H1 (cell line): Measurements from ENCODE around the gene PER2. TPM values are rescaled to one million over a fixed set of nuclear protein-coding genes. Genes with fewer than 3 reads are reported as not detected.

ENCODE experiments used
- CTCF ChIA-PET: fragments of 300-600 bp; sonication (Branson Sonifier 250); formaldehyde crosslinking; loops from one replicate; lab custom pipeline; 2021; ENCODE audit not compliant: partially characterized antibody; lab: Charles Lee
- POLR2A ChIA-PET: fragments of 300-600 bp; sonication (Branson Sonifier 250); formaldehyde crosslinking; loops from one replicate; lab custom pipeline; 2021; ENCODE audit warnings: inconsistent platforms; ENCODE audit not compliant: partially characterized antibody; lab: Charles Lee
- DNase-seq, 2 experiments: peaks; one replicate each; pipeline versions ENCODE4 v3.0.0 to v3.0.0-alpha.2; 2010 to 2022; ENCODE audit warnings: low spot score in 2 of 2, low read depth in 1 of 2, mixed read lengths in 1 of 2
- FAIRE-seq: peaks from 2 replicates; lab custom pipeline; 2011; peaks lifted over from hg19 to GRCh38; lab: Jason Lieb, UNC
- H2AFZ ChIP-seq: 2 replicates; pipeline ENCODE4 v1.8.1; 2012; ENCODE audit warnings: low read length, inconsistent platforms
- H2AK5ac ChIP-seq: 2 replicates; pipeline ENCODE4 v1.6.1; 2013; ENCODE audit warnings: low read depth, low read length
- H2BK120ac ChIP-seq: replicated peaks from 2 replicates; pipeline ENCODE3; 2013; ENCODE audit warnings: low read depth, low read length, inconsistent platforms
- H2BK12ac ChIP-seq: 2 replicates; pipeline ENCODE4 v1.6.1; 2013; ENCODE audit warnings: low read depth, low read length
- H2BK15ac ChIP-seq: 2 replicates; pipeline ENCODE4 v1.6.1; 2013; ENCODE audit warnings: low read length
- H2BK20ac ChIP-seq: 2 replicates; pipeline ENCODE4 v1.6.1; 2013; ENCODE audit warnings: low read length
- H2BK5ac ChIP-seq: 2 replicates; pipeline ENCODE4 v1.6.1; 2013; ENCODE audit warnings: low read depth, low read length
- H3K14ac ChIP-seq: 2 replicates; pipeline ENCODE4 v1.6.1; 2013; ENCODE audit warnings: inconsistent platforms; ENCODE audit not compliant: insufficient read length
- H3K18ac ChIP-seq: 2 replicates; pipeline ENCODE4 v1.6.1; 2013; ENCODE audit warnings: low read length; ENCODE audit errors: extremely low read depth
- H3K23ac ChIP-seq: 2 replicates; pipeline ENCODE4 v1.6.1; 2013; ENCODE audit warnings: inconsistent platforms; ENCODE audit not compliant: insufficient read length
- H3K23me2 ChIP-seq: 2 replicates; pipeline ENCODE4 v1.6.1; 2013; ENCODE audit warnings: low read depth, low read length
- H3K27ac ChIP-seq: 2 replicates; pipeline ENCODE4 v1.6.1; 2011; ENCODE audit warnings: low read depth, low read length, inconsistent platforms
- H3K27me3 ChIP-seq, 4 experiments: replicated peaks in 1 of 4; 1 replicate in 1 of 4; 2 replicates in 3 of 4; pipeline versions ENCODE4 v1.6.1 to v1.8.1; 2011 to 2013; ENCODE audit warnings: low read length in 3 of 4, mild to moderate bottlenecking in 3 of 4, inconsistent platforms in 2 of 4, mixed read lengths in 2 of 4, moderate library complexity in 1 of 4; ENCODE audit not compliant: control insufficient read depth in 3 of 4, insufficient read depth in 3 of 4; ENCODE audit errors: extremely low read depth in 1 of 4
- H3K36me3 ChIP-seq, 4 experiments: 2 replicates each; pipeline versions ENCODE4 v1.6.1 to v1.8.1; 2011 to 2013; ENCODE audit warnings: mild to moderate bottlenecking in 4 of 4, low read length in 3 of 4, moderate library complexity in 2 of 4, control low read depth in 1 of 4, inconsistent platforms in 1 of 4; ENCODE audit not compliant: insufficient read depth in 4 of 4, control insufficient read depth in 2 of 4
- H3K4ac ChIP-seq: replicated peaks from 2 replicates; pipeline ENCODE3; 2013; ENCODE audit warnings: low read length, low read depth, mixed read lengths, inconsistent platforms; ENCODE audit not compliant: insufficient read length
- H3K4me1 ChIP-seq, 4 experiments: replicated peaks in 1 of 4; 1 replicate in 1 of 4; 2 replicates in 3 of 4; pipeline versions ENCODE4 v1.6.1 to v1.8.1; 2011 to 2013; ENCODE audit warnings: low read length in 3 of 4, inconsistent platforms in 2 of 4, mixed read lengths in 1 of 4; ENCODE audit not compliant: insufficient read depth in 4 of 4, control insufficient read depth in 3 of 4
- H3K4me2 ChIP-seq, 2 experiments: 2 replicates each; pipeline versions ENCODE4 v1.6.1 to v1.8.1; 2011 to 2013; ENCODE audit warnings: low read depth in 2 of 2, low read length in 2 of 2, control low read depth in 1 of 2, inconsistent platforms in 1 of 2, mild to moderate bottlenecking in 1 of 2; ENCODE audit not compliant: insufficient read depth in 1 of 2
- H3K4me3 ChIP-seq, 4 experiments: fragments of 200-600, 300-600 bp in 1 of 4; sonication (generic), shearing (Covaris generic), sonication (Bioruptor Twin) in 1 of 4; 2 replicates each; pipeline versions ENCODE4 v1.5.1 to v1.8.1; 2011 to 2016; ENCODE audit warnings: low read length in 4 of 4, low read depth in 3 of 4, control low read depth in 2 of 4, inconsistent platforms in 2 of 4, mild to moderate bottlenecking in 2 of 4, mixed read lengths in 1 of 4, moderate library complexity in 1 of 4; ENCODE audit not compliant: insufficient read depth in 2 of 4; ENCODE audit errors: extremely low read depth in 1 of 4
- H3K56ac ChIP-seq: replicated peaks from 2 replicates; pipeline ENCODE3; 2013; ENCODE audit warnings: low read depth, mild to moderate bottlenecking, mixed read lengths, low read length, inconsistent platforms; ENCODE audit not compliant: insufficient read length
- H3K79me1 ChIP-seq: 2 replicates; pipeline ENCODE4 v1.6.1; 2013; ENCODE audit warnings: low read depth, low read length, control low read depth
- H3K79me2 ChIP-seq, 2 experiments: 2 replicates each; pipeline versions ENCODE4 v1.6.1 to v1.8.1; 2012 to 2013; ENCODE audit warnings: low read length in 2 of 2, mild to moderate bottlenecking in 2 of 2, inconsistent platforms in 1 of 2; ENCODE audit not compliant: insufficient read depth in 2 of 2, control insufficient read depth in 1 of 2
- H3K9ac ChIP-seq, 4 experiments: replicated peaks in 1 of 4; 1 replicate in 1 of 4; 2 replicates in 3 of 4; pipeline versions ENCODE4 v1.6.1 to v1.8.1; 2011 to 2013; ENCODE audit warnings: low read depth in 3 of 4, low read length in 3 of 4, control low read depth in 2 of 4, mild to moderate bottlenecking in 2 of 4, moderate library complexity in 2 of 4, inconsistent platforms in 1 of 4; ENCODE audit errors: extremely low read depth in 1 of 4
- H3K9me3 ChIP-seq, 2 experiments: 2 replicates each; pipeline versions ENCODE4 v1.6.1 to v1.8.1; 2012 to 2013; ENCODE audit warnings: mild to moderate bottlenecking in 2 of 2, moderate library complexity in 2 of 2, control low read depth in 1 of 2, inconsistent platforms in 1 of 2, low read depth in 1 of 2, low read length in 1 of 2, mixed read lengths in 1 of 2; ENCODE audit not compliant: insufficient read depth in 2 of 2
- H4K20me1 ChIP-seq, 2 experiments: replicated peaks in 1 of 2; 2 replicates each; pipeline versions ENCODE3 to v1.8.1; 2011 to 2013; ENCODE audit warnings: inconsistent platforms in 2 of 2, low read length in 2 of 2, mild to moderate bottlenecking in 1 of 2; ENCODE audit not compliant: insufficient read depth in 2 of 2, control insufficient read depth in 1 of 2
- H4K5ac ChIP-seq: 2 replicates; pipeline ENCODE4 v1.6.1; 2013; ENCODE audit warnings: low read length, low read depth, mixed read lengths, inconsistent platforms; ENCODE audit not compliant: insufficient read length
- H4K8ac ChIP-seq: 2 replicates; pipeline ENCODE4 v1.8.0; 2013; ENCODE audit warnings: mild to moderate bottlenecking, moderate library complexity, low read length, inconsistent platforms; ENCODE audit not compliant: insufficient read depth; ENCODE audit errors: extremely low read depth
- H4K91ac ChIP-seq: replicated peaks from 2 replicates; pipeline ENCODE3; 2013; ENCODE audit warnings: low read length, mixed read lengths, inconsistent platforms; ENCODE audit not compliant: insufficient read length
- ATF3 ChIP-seq: IDR thresholded peaks from 2 replicates; pipeline ENCODE4 v1.6.1; 2011; ENCODE audit warnings: low read depth, mild to moderate bottlenecking, low read length; ENCODE audit not compliant: insufficient read depth
- CBX5 ChIP-seq: fragments of 300-800, 300-1000 bp; sonication (generic); IDR thresholded peaks from 2 replicates; pipeline ENCODE4 v1.7.1; 2016; ENCODE audit warnings: antibody characterized with exemption, low read length, low read depth
- EP300 ChIP-seq, 2 experiments: IDR thresholded peaks; 1 replicate in 1 of 2; 2 replicates in 1 of 2; pipeline ENCODE4 v1.6.1; 2011 to 2012; ENCODE audit warnings: low read depth in 2 of 2, low read length in 2 of 2, mild to moderate bottlenecking in 2 of 2, borderline replicate concordance in 1 of 2, inconsistent platforms in 1 of 2, moderate library complexity in 1 of 2
- FOSL1 ChIP-seq: IDR thresholded peaks from 2 replicates; pipeline ENCODE4 v1.6.1; 2011; ENCODE audit warnings: mild to moderate bottlenecking, low read depth, low read length, moderate library complexity; ENCODE audit not compliant: insufficient read depth
- MAFK ChIP-seq: IDR thresholded peaks from 2 replicates; pipeline ENCODE4 v1.6.1; 2012; ENCODE audit warnings: low read depth, mild to moderate bottlenecking, improper control_type of control experiment, low read length
- PHF8 ChIP-seq: fragments of 200-600 bp; sonication (generic); conservative IDR thresholded peaks from 2 replicates; pipeline ENCODE4 v1.7.1; 2012; ENCODE audit warnings: low read depth, mild to moderate bottlenecking, inconsistent platforms, low read length, moderate library complexity
- POLR2A ChIP-seq, 2 experiments: IDR thresholded peaks; 1 replicate in 1 of 2; 2 replicates in 1 of 2; pipeline ENCODE4 v1.6.1; 2011; ENCODE audit warnings: low read depth in 2 of 2, low read length in 2 of 2, mild to moderate bottlenecking in 2 of 2; ENCODE audit errors: control extremely low read depth in 1 of 2
- POU5F1 ChIP-seq: IDR thresholded peaks from 2 replicates; pipeline ENCODE4 v1.6.1; 2011; ENCODE audit warnings: low read depth, mild to moderate bottlenecking, low read length, moderate library complexity
- RBBP5 ChIP-seq: IDR thresholded peaks from 2 replicates; pipeline ENCODE4 v1.7.1; 2012; ENCODE audit warnings: low read depth, mild to moderate bottlenecking, inconsistent platforms, low read length, moderate library complexity, borderline replicate concordance
- RFX5 ChIP-seq: IDR thresholded peaks from 2 replicates; pipeline ENCODE4 v1.6.1; 2011; ENCODE audit warnings: low read depth, low read length, improper control_type of control experiment, borderline replicate concordance
- SRF ChIP-seq: IDR thresholded peaks from 2 replicates; pipeline ENCODE4 v1.6.1; 2011; ENCODE audit warnings: mild to moderate bottlenecking, low read depth, low read length, moderate library complexity
- TCF12 ChIP-seq: IDR thresholded peaks from 2 replicates; pipeline ENCODE4 v1.6.1; 2011; ENCODE audit warnings: low read depth, mild to moderate bottlenecking, low read length
- WGBS, 2 experiments: shearing (Covaris generic) in 1 of 2; methylation state at CpG; one replicate each; pipeline versions ENCODE4 v1.1.6 to v1.1.7; 2013 to 2015; ENCODE audit warnings: low lambda C conversion rate in 2 of 2, mixed read lengths in 2 of 2, inconsistent platforms in 1 of 2, low coverage in 1 of 2, missing lambda C conversion rate in 1 of 2; ENCODE audit not compliant: insufficient replicate concordance in 2 of 2, insufficient coverage in 1 of 2, insufficient read length in 1 of 2; ENCODE audit errors: extremely low coverage in 1 of 2, missing lambda C conversion rate in 1 of 2; 5-methylcytosine and 5-hydroxymethylcytosine counted together
- polyA plus RNA-seq, 7 experiments: library from polyadenylated mRNA; depleted of rRNA in 3 of 7; stranded (reverse) in 5 of 7; unstranded in 2 of 7; fragments of >200 nt in 5 of 7; fragments of 200-250 nt in 2 of 7; gene quantifications; 1 replicate in 5 of 7; 2 replicates in 1 of 7; 4 replicates in 1 of 7; pipeline versions ENCODE4 v1.2.1 to v1.2.3, GENCODE V29; 2011 to 2013; ENCODE audit warnings: missing spikeins in 2 of 7, mixed read lengths in 2 of 7
- total RNA-seq: library from RNA; stranded (reverse); fragmentation: NEBNext Ultra II Directional; extraction: Animal tissue kit (Norgen Biotek cat#: 25700); gene quantifications from 2 replicates; pipeline ENCODE4 v1.2.1, GENCODE V29; 2021

The PER2 gene
- total and polyA plus RNA-seq, 2 of the 8 experiments (the other 6 are each of a cell fraction or from before 2014, with no cell fraction given), result 0.91 to 5.5 TPM

GRCh38 chr2:238274152-238274865, 14.1 kb downstream of the PER2 start:
- ChIA-PET POLR2A (interaction anchor here (1.0 kb wide), 1 partner anchor 15 kb away, joined by 4 read pairs; no protein-coding TSS in a partner anchor), CTCF (interaction anchor here (0.8 to 18.9 kb wide), 4 partner anchors 10 to 31 kb away, joined by 3 to 298 read pairs (median 28); partner anchors contain the start of gene PER2)
- H3K9me3 ChIP-seq, result no peaks in the 10 kb centered on the region
- H2AFZ ChIP-seq, result no peak overlapping the region
- H3K4ac ChIP-seq, result no peak overlapping the region
- no peaks in the 10 kb centered on the region for H3K27me3 ChIP-seq
- no peak overlapping the region for H2BK20ac ChIP-seq
- H3K36me3 ChIP-seq, result peaks cover 0 to 3% (median 0%) of the 10 kb centered on the region in 4 experiments; a peak in 2 of 8 replicates
- H3K14ac ChIP-seq, result no peak overlapping the region
- FAIRE-seq (no peak), DNase-seq (no peak)
- H3K4me1 ChIP-seq, result peaks cover 0 to 2% (median 0%) of the 10 kb centered on the region in 4 experiments; a peak in 1 of 7 replicates
- no peak overlapping the region for H4K91ac ChIP-seq
- H3K79me1 ChIP-seq, result no peaks in the 10 kb centered on the region
- no peaks in the 10 kb centered on the region for H3K79me2 ChIP-seq
- no peak overlapping the region for H3K18ac ChIP-seq
- H4K20me1 ChIP-seq, result peaks cover 0 to 2% of the 10 kb centered on the region in 2 experiments
- H3K23me2 ChIP-seq, result no peaks in the 10 kb centered on the region
- H3K9ac ChIP-seq, result no peak overlapping the region
- no peak overlapping the region for H2BK120ac ChIP-seq
- no peak overlapping the region for H2BK15ac ChIP-seq
- H3K56ac ChIP-seq, result no peak overlapping the region
- H4K8ac ChIP-seq, result no peak overlapping the region
- H2AK5ac ChIP-seq, result no peak overlapping the region
- H3K4me2 ChIP-seq, result no peak overlapping the region
- 96% methylated on average over 20 of the region's 20 CpGs; no CpG with 5 or more reads in 1 of the 2 experiments for WGBS, 2 experiments
- no peak overlapping the region for H3K27ac ChIP-seq
- no peak overlapping the region for H2BK5ac ChIP-seq
- no peak overlapping the region for H2BK12ac ChIP-seq
- H3K4me3 ChIP-seq, result no peak overlapping the region
- no peak overlapping the region for H3K23ac ChIP-seq
- no peak overlapping the region for H4K5ac ChIP-seq
- TF ChIP-seq RBBP5, result no peak
- TF ChIP-seq EP300 (IDR thresholded peaks at IDR 0.05; ENCODE audit: borderline replicate concordance in 1 of 2, low read depth in 2 of 2, low read length in 2 of 2), result no peak
- TF ChIP-seq MAFK, result no peak
- TF ChIP-seq ATF3, result no peak
- TF ChIP-seq CBX5, result no peak
- no peak for TF ChIP-seq RFX5
- no peak for TF ChIP-seq SRF
- no peak for TF ChIP-seq FOSL1
- TF ChIP-seq PHF8, result no peak
- TF ChIP-seq POU5F1, result no peak
- no peak for TF ChIP-seq TCF12
- no peak for TF ChIP-seq POLR2A (IDR thresholded peaks at IDR 0.05; ENCODE audit: control extremely low read depth in 1 of 2, low read depth in 2 of 2, low read length in 2 of 2)
